Vagina (tissue), 2 donors: ENCODE results near the gene NUDT16. TPM values are rescaled to one million over a fixed set of nuclear protein-coding genes. Genes with fewer than 3 reads are reported as not detected.

Experiments used
- DNase-seq, 2 donors: peaks; one replicate each; pipeline ENCODE4 v3.0.0-alpha.2; 2017; ENCODE audit errors: extremely low spot score in 2 of 2
- H3K27ac ChIP-seq: fragments of 200-600 bp; sonication (generic); one replicate; pipeline ENCODE4 v1.5.1; 2019
- H3K27me3 ChIP-seq: fragments of 200-600 bp; sonication (generic); one replicate; pipeline ENCODE4 v1.5.1; 2019
- H3K36me3 ChIP-seq, 2 donors: fragments of 200-600 bp; sonication (generic); one replicate each; pipeline ENCODE4 v1.5.1; 2017 to 2019
- H3K4me1 ChIP-seq: fragments of 200-600 bp; sonication (generic); one replicate; pipeline ENCODE4 v1.5.1; 2019
- H3K4me3 ChIP-seq, 2 donors: fragments of 200-600 bp; sonication (generic); 1 replicate in 1 of 2; 2 replicates in 1 of 2; pipeline ENCODE4 v1.5.1; 2016 to 2019
- H3K9me3 ChIP-seq: fragments of 200-600 bp; sonication (generic); one replicate; pipeline ENCODE4 v1.5.1; 2019
- CTCF ChIP-seq, 3 experiments: fragments of 450-650 bp in 2 of 3; fragments of 200-600 bp in 1 of 3; sonication (generic) in 1 of 3; IDR thresholded peaks; one replicate each; pipeline ENCODE4 v1.5.1; 2017 to 2019; ENCODE audit warnings: antibody characterized with exemption in 3 of 3, mild to moderate bottlenecking in 2 of 3, moderate library complexity in 2 of 3
- POLR2A ChIP-seq, 2 donors: fragments of 450-650 bp; IDR thresholded peaks; one replicate each; pipeline ENCODE4 v1.6.1; 2017; ENCODE audit warnings: antibody characterized with exemption in 2 of 2, mild to moderate bottlenecking in 2 of 2, moderate library complexity in 2 of 2
- POLR2AphosphoS5 ChIP-seq, 2 donors: sonication (generic); formaldehyde crosslinking; IDR thresholded peaks; one replicate each; pipeline ENCODE4 v1.9.0; 2017; ENCODE audit warnings: antibody characterized with exemption in 2 of 2, mild to moderate bottlenecking in 2 of 2, low read depth in 1 of 2; ENCODE audit not compliant: insufficient read depth in 1 of 2
- intact Hi-C: fragments of 100-400 bp; cut with DNase I; formaldehyde crosslinking; loops from one replicate; pipeline ENCODE4 v1.15.1; 2023
- total RNA-seq: library from RNA; depleted of rRNA; stranded (reverse); fragments of >200 nt; gene quantifications from one replicate; pipeline ENCODE4 v1.2.3, GENCODE V29; 2016

Gene NUDT16
- total RNA-seq, 1 donor from 2014 or later = 18.2 TPM

GRCh38 chr3:131394400-131394799, 12.8 kb downstream of the NUDT16 start:
- no peak for TF ChIP-seq CTCF (IDR thresholded peaks at IDR 0.05)
- no peak for TF ChIP-seq POLR2A (IDR thresholded peaks at IDR 0.05)
- TF ChIP-seq POLR2AphosphoS5 (IDR thresholded peaks at IDR 0.05; ENCODE audit: insufficient read depth in 1 of 2, low read depth in 1 of 2) = no peak
- H3K27ac ChIP-seq = no peak overlapping the region
- H3K4me1 ChIP-seq = no peaks in the 10 kb centered on the region
- no peaks in the 10 kb centered on the region for H3K9me3 ChIP-seq
- no peak overlapping the region for H3K4me3 ChIP-seq
- intact Hi-C loops = no loop called here
- H3K27me3 ChIP-seq = no peaks in the 10 kb centered on the region
- DNase-seq = no peak
- H3K36me3 ChIP-seq = no peaks in the 10 kb centered on the region

GRCh38 chr3:131396170-131396569, 14.6 kb downstream of the NUDT16 start:
- no peaks in the 10 kb centered on the region for H3K9me3 ChIP-seq
- H3K4me1 ChIP-seq = no peaks in the 10 kb centered on the region
- H3K27ac ChIP-seq = no peak overlapping the region
- no peak for DNase-seq
- intact Hi-C loops = no loop called here
- H3K36me3 ChIP-seq = no peaks in the 10 kb centered on the region
- no peak for TF ChIP-seq POLR2AphosphoS5 (IDR thresholded peaks at IDR 0.05; ENCODE audit: insufficient read depth in 1 of 2, low read depth in 1 of 2)
- no peak for TF ChIP-seq CTCF (IDR thresholded peaks at IDR 0.05)
- no peak for TF ChIP-seq POLR2A (IDR thresholded peaks at IDR 0.05)
- H3K4me3 ChIP-seq = no peak overlapping the region
- H3K27me3 ChIP-seq = no peaks in the 10 kb centered on the region

- H3K9me3 ChIP-seq = no peaks in the 10 kb centered on the region
- H3K27ac ChIP-seq = no peak overlapping the region
- no peak overlapping the region for H3K4me3 ChIP-seq
- H3K36me3 ChIP-seq = no peaks in the 10 kb centered on the region
- H3K4me1 ChIP-seq = peaks cover 4% of the 10 kb centered on the region
- intact Hi-C loops = no loop called here
- TF ChIP-seq POLR2AphosphoS5 (IDR thresholded peaks at IDR 0.05; ENCODE audit: insufficient read depth in 1 of 2, low read depth in 1 of 2) = no peak
- no peak for TF ChIP-seq CTCF (IDR thresholded peaks at IDR 0.05)
- no peak for TF ChIP-seq POLR2A (IDR thresholded peaks at IDR 0.05)
- no peak for DNase-seq
- no peaks in the 10 kb centered on the region for H3K27me3 ChIP-seq
These were observed 16.3 kb downstream of the NUDT16 start for GRCh38 chr3:131397889-131398288.

- Histone ChIP-seq H3K27ac (no peak overlapping the region), H3K4me1 (peaks cover 4% of the 10 kb centered on the region), H3K9me3 (no peaks in the 10 kb centered on the region), H3K36me3 (no peaks in the 10 kb centered on the region), H3K27me3 (no peaks in the 10 kb centered on the region), H3K4me3 (no peak overlapping the region)
- no peak for DNase-seq
- no peak for TF ChIP-seq CTCF (IDR thresholded peaks at IDR 0.05)
- no peak for TF ChIP-seq POLR2AphosphoS5 (IDR thresholded peaks at IDR 0.05; ENCODE audit: insufficient read depth in 1 of 2, low read depth in 1 of 2)
- no peak for TF ChIP-seq POLR2A (IDR thresholded peaks at IDR 0.05)
- intact Hi-C loops = no loop called here
These were observed 20.4 kb downstream of the NUDT16 start for GRCh38 chr3:131401978-131402377.

GRCh38 chr3:131402391-131403039, 20.9 kb downstream of the NUDT16 start:
- no peaks in the 10 kb centered on the region for H3K36me3 ChIP-seq
- intact Hi-C loops = no loop called here
- H3K4me1 ChIP-seq = peaks cover 4% of the 10 kb centered on the region
- TF ChIP-seq POLR2AphosphoS5 (IDR thresholded peaks at IDR 0.05; ENCODE audit: insufficient read depth in 1 of 2, low read depth in 1 of 2) (no peak), CTCF (IDR thresholded peaks at IDR 0.05) (no peak), POLR2A (IDR thresholded peaks at IDR 0.05) (no peak)
- no peak overlapping the region for H3K4me3 ChIP-seq
- no peak for DNase-seq
- no peaks in the 10 kb centered on the region for H3K27me3 ChIP-seq
- no peak overlapping the region for H3K27ac ChIP-seq
- no peaks in the 10 kb centered on the region for H3K9me3 ChIP-seq
